Measurements from ENCODE around the gene SURF1. TPM values are rescaled to one million over a fixed set of nuclear protein-coding genes. Genes with fewer than 3 reads are reported as not detected.
A peak's percentile ranks its signal among the peaks of the same experiment; 100 is the strongest.

SURF1 gene
- total and polyA plus RNA-seq, 4 donors = 29.2 to 85.4 (median 60.4) TPM

DNA sequence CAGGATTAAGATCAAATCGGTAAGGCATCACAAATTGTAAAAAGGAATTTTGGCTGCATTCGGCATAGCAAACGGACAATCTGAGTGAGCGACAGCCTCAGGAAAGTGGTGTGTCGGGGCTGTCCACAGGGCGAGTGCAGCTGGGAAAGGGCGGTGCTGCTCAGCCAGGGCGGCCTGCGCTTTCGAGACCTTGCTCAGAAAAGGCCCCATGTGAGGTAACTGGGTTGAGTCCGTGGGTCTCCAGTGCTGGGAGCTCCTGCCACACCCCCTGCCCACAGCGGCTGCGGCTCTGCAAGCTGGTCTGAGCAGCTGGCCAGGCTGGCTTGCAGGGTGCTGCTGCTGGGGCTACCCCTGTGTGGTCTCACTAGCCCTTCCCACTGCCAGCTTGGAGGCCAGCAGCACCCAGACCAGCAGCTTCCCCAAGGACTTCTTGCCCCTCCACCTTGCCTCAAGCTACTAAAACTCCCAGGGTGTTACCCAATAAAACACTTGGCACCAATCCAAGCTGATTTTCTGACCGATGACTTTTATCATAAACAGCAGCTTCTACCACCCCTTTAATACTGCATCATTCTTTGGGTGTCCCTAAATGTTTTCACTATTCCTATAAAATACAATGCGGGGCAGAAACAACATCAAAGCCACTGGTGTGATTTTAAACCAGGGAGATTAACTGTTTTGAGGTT lies 6.2 kb upstream of the SURF1 start:
- H3K27me3 ChIP-seq (ENCODE audit: control insufficient read depth in 1 of 2, insufficient read depth in 2 of 2, low read length in 1 of 2) = no peaks in the 10 kb centered on the region
- DNase-seq (no peak), ATAC-seq (ENCODE audit: low FRiP score) (no peak)
- 89% methylated on average over 15 of the region's 15 CpGs for WGBS, 2 donors
- H3K9me3 ChIP-seq (ENCODE audit: control insufficient read depth, low read length) = no peaks in the 10 kb centered on the region
- peaks cover 0 to 10% of the 10 kb centered on the region in 2 donors for H3K36me3 ChIP-seq (ENCODE audit: control insufficient read depth in 1 of 2, insufficient read depth in 2 of 2, low read length in 1 of 2)
- intact Hi-C loops (cut with DNase I) = no loop called here
- no peak overlapping the region for H3K4me3 ChIP-seq (ENCODE audit: low read length in 2 of 2)
- no peak overlapping the region for H3K27ac ChIP-seq (ENCODE audit: low read depth in 1 of 2, low read length in 2 of 2)
- H3K4me1 ChIP-seq (ENCODE audit: control insufficient read depth in 1 of 2, insufficient read depth in 2 of 2, low read length in 2 of 2) = no peaks in the 10 kb centered on the region

DNA sequence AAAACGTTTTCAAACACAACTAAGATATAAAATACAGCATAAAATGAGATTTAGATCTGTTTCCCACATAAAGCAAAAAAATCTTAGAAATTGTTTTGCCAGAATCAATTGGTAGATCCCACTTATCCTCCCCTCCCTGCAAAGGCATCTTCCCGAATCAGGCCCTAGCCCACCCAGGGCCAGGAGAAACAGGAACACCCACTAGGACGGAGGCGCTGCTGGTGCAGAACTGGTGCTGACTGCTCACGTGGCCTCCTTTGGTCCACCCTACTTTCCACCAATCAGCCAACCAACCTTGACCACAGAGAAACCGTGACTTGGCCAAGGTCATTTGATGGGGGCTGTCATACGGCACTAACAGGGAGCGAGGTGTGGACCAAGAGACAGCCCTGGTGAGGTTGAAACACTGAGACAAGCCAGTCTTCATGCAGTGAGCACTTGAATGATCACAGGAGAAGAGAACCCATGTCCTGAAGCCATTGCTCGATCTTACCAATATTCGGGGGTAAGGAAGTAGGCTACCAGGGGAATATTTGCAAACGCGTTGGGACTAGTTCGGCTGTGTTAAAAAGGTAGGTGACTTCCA lies 5.3 kb upstream of the SURF1 start:
- WGBS, 2 donors = 75 to 77% methylated on average over 13 of the region's 13 CpGs
- no peak overlapping the region for H3K27ac ChIP-seq (ENCODE audit: low read depth in 1 of 2, low read length in 2 of 2)
- H3K4me1 ChIP-seq (ENCODE audit: control insufficient read depth in 1 of 2, insufficient read depth in 2 of 2, low read length in 2 of 2) = no peaks in the 10 kb centered on the region
- DNase-seq (no peak), ATAC-seq (ENCODE audit: low FRiP score) (no peak)
- no peak overlapping the region for H3K4me3 ChIP-seq (ENCODE audit: low read length in 2 of 2)
- H3K9me3 ChIP-seq (ENCODE audit: control insufficient read depth, low read length) = no peaks in the 10 kb centered on the region
- H3K36me3 ChIP-seq (ENCODE audit: control insufficient read depth in 1 of 2, insufficient read depth in 2 of 2, low read length in 1 of 2) = peaks cover 0 to 10% of the 10 kb centered on the region in 2 donors
- intact Hi-C loops (cut with DNase I) = no loop called here
- H3K27me3 ChIP-seq (ENCODE audit: control insufficient read depth in 1 of 2, insufficient read depth in 2 of 2, low read length in 1 of 2) = no peaks in the 10 kb centered on the region

DNA sequence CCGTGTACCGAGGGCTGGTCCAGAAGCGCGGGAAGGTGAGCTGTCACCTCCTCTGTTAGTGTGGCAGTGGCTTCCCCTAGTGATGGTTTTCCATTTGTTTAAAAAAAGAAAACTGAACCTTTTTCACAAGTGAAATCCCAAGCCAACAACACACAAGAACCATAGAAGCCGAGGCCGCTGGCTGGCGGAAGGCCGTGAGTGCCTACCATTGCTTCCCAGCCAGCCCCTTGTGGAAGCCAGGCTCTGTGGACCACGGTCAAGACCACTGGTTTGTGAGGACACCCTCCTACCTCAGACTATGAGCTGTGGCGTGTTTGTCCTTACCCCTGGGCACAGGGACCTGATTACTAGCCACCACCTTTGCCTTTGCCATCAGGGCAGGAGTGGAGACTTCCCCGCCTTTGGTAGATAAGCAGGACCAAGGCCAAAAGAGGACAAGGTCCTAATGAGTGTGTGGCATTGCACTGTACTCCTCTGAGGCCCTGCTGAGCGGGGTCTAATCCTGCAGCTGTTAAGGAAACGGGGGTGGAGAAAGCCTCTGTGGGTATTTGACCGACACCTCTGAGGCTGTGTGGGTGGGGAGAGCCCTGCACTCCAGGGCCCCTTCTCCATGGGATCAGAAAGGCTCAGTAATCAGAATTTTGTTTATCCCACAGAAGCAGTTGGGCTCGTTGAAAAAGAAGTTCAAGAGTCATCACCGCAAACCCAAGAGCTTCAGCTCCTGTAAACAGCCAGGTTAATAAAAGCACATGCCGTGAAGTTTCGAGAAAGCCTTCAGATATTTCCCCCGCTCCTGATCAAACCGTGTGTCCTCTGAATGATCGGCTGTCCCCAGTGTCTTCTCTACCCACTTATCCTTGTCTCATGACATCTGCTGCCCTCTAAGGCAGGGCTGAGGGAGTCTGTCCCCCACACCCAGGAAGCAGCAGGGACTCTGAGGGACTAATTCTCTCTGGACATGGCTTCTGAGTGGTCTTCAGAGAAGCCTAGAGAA lies 4.4 kb upstream of the SURF1 start:
- WGBS, 2 donors = 77 to 78% methylated on average over 21 of the region's 21 CpGs
- Histone ChIP-seq H3K4me1 (ENCODE audit: control insufficient read depth in 1 of 2, insufficient read depth in 2 of 2, low read length in 2 of 2) (no peaks in the 10 kb centered on the region), H3K27me3 (ENCODE audit: control insufficient read depth in 1 of 2, insufficient read depth in 2 of 2, low read length in 1 of 2) (no peaks in the 10 kb centered on the region), H3K27ac (ENCODE audit: low read depth in 1 of 2, low read length in 2 of 2) (no peak overlapping the region), H3K36me3 (ENCODE audit: control insufficient read depth in 1 of 2, insufficient read depth in 2 of 2, low read length in 1 of 2) (peaks cover 0 to 9% of the 10 kb centered on the region in 2 donors), H3K9me3 (ENCODE audit: control insufficient read depth, low read length) (no peaks in the 10 kb centered on the region), H3K4me3 (ENCODE audit: low read length in 2 of 2) (no peak overlapping the region)
- ATAC-seq (ENCODE audit: low FRiP score) = no peak
- intact Hi-C loops (cut with DNase I) = no loop called here
- no peak for DNase-seq

DNA sequence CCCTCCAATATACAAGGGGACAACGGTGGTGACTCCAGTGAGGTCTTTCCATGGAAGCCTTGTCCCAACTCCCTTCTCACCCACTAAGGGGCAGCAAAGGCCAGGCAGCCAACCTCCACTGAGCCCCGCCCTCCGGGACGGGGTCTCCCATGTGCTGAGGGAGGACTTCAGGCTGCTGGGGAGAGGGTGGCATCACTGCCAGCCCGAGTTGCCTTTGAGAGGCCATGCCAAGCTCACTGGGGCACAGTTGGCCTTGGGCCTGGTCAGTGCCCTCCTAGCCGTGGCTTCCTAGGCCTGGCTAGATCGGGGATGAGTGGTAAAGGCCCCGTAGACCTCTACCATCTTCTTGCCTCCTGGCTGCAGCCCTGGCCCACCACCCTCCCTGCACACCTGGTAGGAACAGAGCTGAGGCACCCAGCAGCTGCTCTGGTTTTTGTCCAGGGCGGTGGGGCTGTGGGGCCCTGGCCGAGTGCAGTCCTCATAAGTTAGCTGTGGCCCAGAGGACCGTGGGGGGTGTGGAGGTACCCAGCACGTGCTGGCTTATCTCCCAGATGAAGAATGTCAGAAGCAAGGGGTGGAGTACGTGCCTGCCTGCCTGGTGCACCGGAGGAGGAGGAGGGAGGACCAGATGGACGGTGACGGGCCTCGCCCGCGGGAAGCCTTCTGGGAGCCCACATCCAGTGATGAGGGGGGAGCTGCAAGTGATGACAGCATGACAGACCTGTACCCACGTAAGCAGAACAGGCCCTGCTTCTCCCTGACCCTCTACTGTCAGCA lies 3.3 kb upstream of the SURF1 start:
- intact Hi-C loops (cut with DNase I) = loop anchor here (5.0 to 10.0 kb wide), 2 partner anchors 55 to 58 kb away; partner anchors contain the start of gene REXO4 (in 2 of the 2)
- peaks cover 0 to 5% of the 10 kb centered on the region in 2 donors for H3K36me3 ChIP-seq (ENCODE audit: control insufficient read depth in 1 of 2, insufficient read depth in 2 of 2, low read length in 1 of 2)
- ATAC-seq (ENCODE audit: low FRiP score) = no peak
- no peaks in the 10 kb centered on the region for H3K27me3 ChIP-seq (ENCODE audit: control insufficient read depth in 1 of 2, insufficient read depth in 2 of 2, low read length in 1 of 2)
- H3K4me3 ChIP-seq (ENCODE audit: low read length in 2 of 2) = no peak overlapping the region
- no peak overlapping the region for H3K27ac ChIP-seq (ENCODE audit: low read depth in 1 of 2, low read length in 2 of 2)
- no peaks in the 10 kb centered on the region for H3K9me3 ChIP-seq (ENCODE audit: control insufficient read depth, low read length)
- no peaks in the 10 kb centered on the region for H3K4me1 ChIP-seq (ENCODE audit: control insufficient read depth in 1 of 2, insufficient read depth in 2 of 2, low read length in 2 of 2)
- 49 to 52% methylated on average over 19 to 20 of the region's 20 CpGs for WGBS, 2 donors
- DNase-seq = no peak

DNA sequence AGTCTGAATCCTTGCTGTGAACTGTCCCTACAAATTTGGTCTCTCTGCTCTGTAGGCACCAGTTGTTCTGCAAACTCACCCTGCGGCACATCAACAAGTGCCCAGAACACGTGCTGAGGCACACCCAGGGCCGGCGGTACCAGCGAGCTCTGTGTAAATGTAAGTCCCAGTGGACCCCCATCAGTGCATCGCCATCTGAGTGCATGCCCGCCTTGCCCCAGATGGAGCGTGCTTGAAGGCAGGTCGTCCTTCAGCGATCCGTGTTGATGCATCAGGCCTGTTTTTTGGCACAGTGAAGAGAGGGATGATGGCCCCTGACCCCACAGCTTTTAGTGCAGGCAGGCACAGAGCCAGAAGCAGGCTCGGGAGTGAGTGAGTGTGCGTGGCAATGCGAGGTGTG lies 1.4 kb upstream of the SURF1 start:
- Histone ChIP-seq H3K36me3 (ENCODE audit: control insufficient read depth in 1 of 2, insufficient read depth in 2 of 2, low read length in 1 of 2) (no peaks in the 10 kb centered on the region), H3K27me3 (ENCODE audit: control insufficient read depth in 1 of 2, insufficient read depth in 2 of 2, low read length in 1 of 2) (no peaks in the 10 kb centered on the region), H3K4me3 (ENCODE audit: low read length in 2 of 2) (no peak overlapping the region), H3K27ac (ENCODE audit: low read depth in 1 of 2, low read length in 2 of 2) (no peak overlapping the region), H3K4me1 (ENCODE audit: control insufficient read depth in 1 of 2, insufficient read depth in 2 of 2, low read length in 2 of 2) (no peaks in the 10 kb centered on the region), H3K9me3 (ENCODE audit: control insufficient read depth, low read length) (no peaks in the 10 kb centered on the region)
- ATAC-seq (ENCODE audit: low FRiP score) (no peak), DNase-seq (no peak)
- intact Hi-C loops (cut with DNase I) = loop anchor here (5.0 to 10.0 kb wide), 2 partner anchors 57 to 60 kb away; partner anchors contain the start of gene REXO4 (in 2 of the 2)
- 83% methylated on average over 14 of the region's 14 CpGs for WGBS, 2 donors

DNA sequence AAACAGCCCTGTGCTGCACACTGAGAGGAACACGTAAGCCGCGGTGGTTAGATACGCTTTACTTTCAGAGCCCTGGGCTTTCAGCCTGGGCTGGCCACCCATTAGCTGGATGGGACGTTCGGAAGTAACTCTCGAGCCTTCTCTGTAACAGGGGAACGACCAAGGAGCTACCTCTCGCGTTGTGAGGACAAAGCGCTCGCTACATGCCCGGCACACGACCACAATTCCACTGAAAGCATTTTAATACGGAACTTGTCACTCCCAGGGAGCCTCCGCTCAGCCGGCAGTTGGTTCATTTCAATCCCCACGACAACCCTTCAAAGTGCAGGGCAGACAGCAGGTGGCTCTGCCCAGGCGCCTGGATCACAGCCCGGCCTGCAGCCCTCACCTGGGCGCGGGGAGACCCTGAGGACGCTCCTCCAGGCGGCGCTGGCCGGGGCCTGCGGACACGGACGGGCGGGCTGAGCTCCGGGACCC lies 368 bp downstream of the SURF1 start:
- DNase-seq (no peak), ATAC-seq (ENCODE audit: low FRiP score) (no peak)
- intact Hi-C loops (cut with DNase I) = loop anchor here (5.0 to 10.0 kb wide), 2 partner anchors 59 to 61 kb away; partner anchors contain the start of gene REXO4 (in 2 of the 2)
- Histone ChIP-seq H3K27ac (ENCODE audit: low read depth in 1 of 2, low read length in 2 of 2) (peak overlapping the region in 1 of 2 donors; percentile 42), H3K4me3 (ENCODE audit: low read length in 2 of 2) (peak overlapping the region; percentile 88 to 92), H3K9me3 (ENCODE audit: control insufficient read depth, low read length) (no peaks in the 10 kb centered on the region), H3K36me3 (ENCODE audit: control insufficient read depth in 1 of 2, insufficient read depth in 2 of 2, low read length in 1 of 2) (peaks cover 0 to 4% of the 10 kb centered on the region in 2 donors), H3K27me3 (ENCODE audit: control insufficient read depth in 1 of 2, insufficient read depth in 2 of 2, low read length in 1 of 2) (no peaks in the 10 kb centered on the region), H3K4me1 (ENCODE audit: control insufficient read depth in 1 of 2, insufficient read depth in 2 of 2, low read length in 2 of 2) (no peaks in the 10 kb centered on the region)
- WGBS, 2 donors = 1% methylated on average over 31 of the region's 31 CpGs

DNA sequence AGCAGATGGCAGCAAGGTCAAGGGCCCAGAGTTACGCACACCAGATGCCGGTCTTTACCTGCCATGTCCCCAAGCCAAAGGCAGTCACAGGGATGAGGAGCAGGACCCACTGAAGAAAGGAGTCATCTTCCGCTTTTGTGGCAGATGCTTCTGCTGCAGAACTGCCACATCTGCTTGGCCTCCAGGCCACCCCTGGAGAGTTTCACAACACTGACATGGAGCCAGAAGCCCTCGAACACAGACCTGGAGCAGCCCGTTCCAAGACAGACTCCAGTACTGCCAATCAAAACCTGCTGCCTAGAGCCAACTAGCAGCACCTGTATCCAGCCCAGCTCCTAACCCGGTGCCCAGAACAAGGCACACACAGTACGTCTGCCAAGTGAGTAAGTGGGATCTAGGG lies 1.5 kb downstream of the SURF1 start:
- intact Hi-C loops (cut with DNase I) = loop anchor here (5.0 to 10.0 kb wide), 2 partner anchors 60 to 63 kb away; partner anchors contain the start of gene REXO4 (in 2 of the 2)
- H3K4me3 ChIP-seq (ENCODE audit: low read length in 2 of 2) = no peak overlapping the region
- H3K4me1 ChIP-seq (ENCODE audit: control insufficient read depth in 1 of 2, insufficient read depth in 2 of 2, low read length in 2 of 2) = no peaks in the 10 kb centered on the region
- ATAC-seq (ENCODE audit: low FRiP score) (no peak), DNase-seq (no peak)
- H3K9me3 ChIP-seq (ENCODE audit: control insufficient read depth, low read length) = no peaks in the 10 kb centered on the region
- no peaks in the 10 kb centered on the region for H3K27me3 ChIP-seq (ENCODE audit: control insufficient read depth in 1 of 2, insufficient read depth in 2 of 2, low read length in 1 of 2)
- 75 to 83% methylated on average over 7 of the region's 7 CpGs for WGBS, 2 donors
- H3K36me3 ChIP-seq (ENCODE audit: control insufficient read depth in 1 of 2, insufficient read depth in 2 of 2, low read length in 1 of 2) = peaks cover 0 to 7% of the 10 kb centered on the region in 2 donors
- no peak overlapping the region for H3K27ac ChIP-seq (ENCODE audit: low read depth in 1 of 2, low read length in 2 of 2)

DNA sequence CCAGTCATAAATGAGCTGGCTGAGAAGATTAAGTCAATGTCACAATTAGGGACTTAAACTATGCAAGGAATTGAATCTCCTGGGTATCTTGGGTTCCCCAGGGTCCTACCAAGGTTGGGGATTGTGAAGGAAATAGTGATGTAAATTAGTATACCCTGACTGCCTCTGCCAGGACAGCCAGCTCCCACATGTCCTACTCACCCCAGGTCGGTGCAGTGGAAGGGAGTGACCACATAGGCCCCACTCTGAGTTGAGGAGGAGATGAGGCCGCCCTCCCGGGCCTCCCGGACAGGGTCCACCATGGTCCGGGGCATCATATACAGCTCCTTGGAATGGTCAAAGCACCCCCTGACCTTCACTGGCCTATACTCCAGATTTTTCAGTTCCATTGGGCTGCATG lies 2.7 kb downstream of the SURF1 start:
- H3K9me3 ChIP-seq (ENCODE audit: control insufficient read depth, low read length) = no peaks in the 10 kb centered on the region
- 81 to 89% methylated on average over 5 of the region's 5 CpGs for WGBS, 2 donors
- ATAC-seq (ENCODE audit: low FRiP score) = no peak
- no peak for DNase-seq
- H3K4me1 ChIP-seq (ENCODE audit: control insufficient read depth in 1 of 2, insufficient read depth in 2 of 2, low read length in 2 of 2) = no peaks in the 10 kb centered on the region
- intact Hi-C loops (cut with DNase I) = loop anchor here in 1 of 2 donors (10.0 kb wide), 1 partner anchor 61 kb away; the partner anchor contains the start of gene REXO4
- H3K27ac ChIP-seq (ENCODE audit: low read depth in 1 of 2, low read length in 2 of 2) = no peak overlapping the region
- H3K36me3 ChIP-seq (ENCODE audit: control insufficient read depth in 1 of 2, insufficient read depth in 2 of 2, low read length in 1 of 2) = peaks cover 0 to 7% of the 10 kb centered on the region in 2 donors
- H3K4me3 ChIP-seq (ENCODE audit: low read length in 2 of 2) = no peak overlapping the region
- H3K27me3 ChIP-seq (ENCODE audit: control insufficient read depth in 1 of 2, insufficient read depth in 2 of 2, low read length in 1 of 2) = no peaks in the 10 kb centered on the region

All from aorta (tissue), 5 donors.